NCI-H187 (cell line): ENCODE results near the gene H2AZ1.

Source experiments
- DNase-seq, 2 experiments: peaks; one replicate each; lab custom pipeline; 2025; lab: John Stamatoyannopoulos, UW

H2AZ1 gene

DNA sequence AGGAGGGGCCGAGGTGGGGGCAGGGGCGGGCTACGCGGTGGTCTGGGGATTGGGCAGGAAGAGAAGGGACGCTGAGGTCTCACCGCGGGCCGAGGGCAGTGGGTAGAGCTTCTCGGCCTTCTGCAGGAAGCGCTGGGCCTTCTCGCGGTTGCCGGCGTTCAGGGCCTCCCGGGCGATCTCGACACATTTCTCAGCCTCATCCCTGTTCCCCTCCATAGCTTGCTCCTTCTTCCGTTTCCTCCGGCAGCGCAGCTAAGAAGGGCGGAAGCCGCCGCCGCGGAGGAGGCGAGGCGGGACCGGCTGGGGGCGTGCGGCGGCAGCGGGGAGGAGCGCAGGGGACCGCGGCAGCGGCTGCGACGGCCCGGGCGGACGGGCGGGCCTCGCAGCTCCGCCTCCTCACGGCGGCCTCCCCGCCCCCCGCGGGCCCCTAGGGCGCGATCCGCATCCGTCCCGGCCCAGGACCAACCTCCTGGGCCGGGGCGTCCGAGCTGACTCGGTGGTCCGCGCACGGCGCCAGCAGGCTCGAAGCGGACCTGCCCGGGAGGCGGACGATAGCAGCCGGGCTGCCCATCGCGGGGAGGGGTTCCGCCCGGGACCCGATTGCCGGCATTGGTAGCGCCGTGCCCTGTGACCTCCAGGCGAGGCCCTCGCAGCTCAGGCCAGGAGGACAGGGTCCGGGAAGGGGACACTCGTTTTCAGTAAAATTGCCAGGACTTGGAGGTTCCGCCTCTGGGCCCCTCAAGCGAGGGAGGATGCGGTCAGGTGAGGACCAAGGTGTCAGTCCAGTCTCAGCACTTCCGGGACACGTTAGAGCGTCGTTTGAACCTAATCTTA lies 3.5 kb downstream of the H2AZ1 start, which contains the start of gene DNAJB14:
Gene DNAJB14 (minus strand): TSS at position 263 of the 834 bp plus-strand sequence. CDS start 47 bp downstream, at position 216.
- peak in 1 of 2 experiments; percentile 28 for DNase-seq

DNA sequence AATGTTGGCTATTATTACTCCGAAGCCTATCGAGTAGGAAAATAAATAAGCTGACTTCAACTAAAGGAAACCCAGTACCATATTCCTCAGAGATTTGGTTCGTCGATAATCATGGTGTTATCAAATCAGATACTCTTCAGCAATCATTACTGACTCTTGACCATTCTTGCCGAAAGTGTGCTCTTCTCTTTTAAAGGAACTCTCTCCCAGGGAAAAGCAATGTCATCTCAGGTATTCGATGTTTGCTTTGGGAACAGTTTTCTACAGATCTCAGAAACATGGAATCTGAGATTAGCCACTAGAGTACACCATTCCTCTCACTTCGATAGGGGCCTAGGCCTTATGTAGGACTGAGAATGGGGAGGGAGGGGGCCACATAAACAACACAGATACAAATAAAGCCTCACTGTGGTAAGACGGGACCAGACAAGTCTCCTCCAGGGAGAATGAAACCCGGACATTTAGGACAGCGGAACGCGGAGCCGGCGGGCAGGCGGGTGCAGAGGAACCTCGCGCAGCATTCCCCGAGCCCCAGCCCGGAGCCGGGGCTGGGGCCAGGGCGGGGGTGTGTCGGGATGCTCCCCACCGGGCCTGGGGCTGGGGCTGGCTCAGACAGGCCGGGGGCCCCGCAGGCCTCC lies 4.2 kb downstream of the H2AZ1 start:
- DNase-seq: no peak

DNA sequence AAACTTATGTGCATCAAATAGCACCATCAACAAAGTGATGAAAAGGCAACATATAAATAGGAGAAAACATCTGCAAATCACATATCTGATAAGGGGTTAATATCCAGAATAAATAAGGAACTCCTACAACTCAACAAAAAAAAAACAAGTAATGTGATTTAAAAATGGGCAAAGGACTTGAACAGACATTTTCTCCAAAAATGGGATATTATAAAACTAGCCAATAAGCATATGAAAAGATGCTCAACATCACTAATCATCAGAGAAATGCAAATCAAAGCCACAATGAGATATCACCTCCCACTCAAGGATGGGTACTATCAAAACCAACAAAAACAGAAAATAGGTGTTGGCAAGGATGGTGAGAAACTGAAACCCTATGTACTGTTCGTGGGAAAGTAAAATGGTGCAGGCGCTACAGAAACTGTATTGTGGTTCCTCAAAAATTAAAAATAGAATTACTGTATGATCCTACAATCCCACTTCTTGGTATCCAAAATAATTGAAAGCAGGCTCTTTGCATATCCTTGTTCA lies 6.1 kb downstream of the H2AZ1 start:
- no peak for DNase-seq

- no peak for DNase-seq
These were observed 11.8 kb downstream of the H2AZ1 start for GRCh38 chr4:99938243-99938753.

- no peak for DNase-seq
These were observed 15.2 kb downstream of the H2AZ1 start for GRCh38 chr4:99934891-99935290.

DNA sequence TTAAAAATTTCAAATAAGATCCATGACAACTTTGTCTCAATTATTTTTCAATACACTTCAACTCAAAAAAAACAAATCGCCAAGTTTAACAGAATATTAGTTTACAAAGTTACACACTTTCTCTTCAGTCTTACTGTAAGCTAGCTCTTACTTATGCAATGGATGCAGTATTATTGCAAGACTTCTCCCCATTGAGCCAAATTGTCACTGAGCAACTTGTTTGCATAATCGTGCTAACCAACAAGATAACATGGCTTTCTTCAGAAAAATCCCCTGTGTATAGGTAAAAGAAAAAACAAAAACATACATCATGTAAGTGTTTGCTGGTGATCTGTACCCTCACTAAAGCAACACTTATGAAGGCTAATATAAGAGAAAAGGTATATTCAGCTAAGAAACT lies 22.5 kb downstream of the H2AZ1 start:
- no peak for DNase-seq

DNA sequence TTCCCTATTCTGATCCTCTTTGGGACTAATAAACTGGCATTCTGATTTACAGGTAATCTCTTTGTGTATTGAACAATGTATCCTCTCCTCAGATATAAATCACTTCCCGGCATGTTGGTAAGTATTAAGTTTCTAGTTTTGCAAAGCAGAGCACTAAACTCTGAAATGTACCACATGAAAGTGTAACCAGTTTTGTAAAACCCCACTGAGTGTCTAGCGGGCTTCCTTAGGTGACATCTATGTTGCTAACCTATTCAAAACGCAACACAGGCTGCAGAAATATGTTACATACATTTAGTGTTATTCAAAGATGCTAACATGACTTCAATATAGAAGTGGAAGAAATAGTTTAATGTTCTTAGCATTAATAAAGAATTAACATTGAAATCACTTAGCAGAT lies 28.9 kb downstream of the H2AZ1 start:
- DNase-seq: no peak

GRCh38 chr4:99918656-99919055 lies 31.4 kb downstream of the H2AZ1 start:
- DNase-seq: no peak

DNA sequence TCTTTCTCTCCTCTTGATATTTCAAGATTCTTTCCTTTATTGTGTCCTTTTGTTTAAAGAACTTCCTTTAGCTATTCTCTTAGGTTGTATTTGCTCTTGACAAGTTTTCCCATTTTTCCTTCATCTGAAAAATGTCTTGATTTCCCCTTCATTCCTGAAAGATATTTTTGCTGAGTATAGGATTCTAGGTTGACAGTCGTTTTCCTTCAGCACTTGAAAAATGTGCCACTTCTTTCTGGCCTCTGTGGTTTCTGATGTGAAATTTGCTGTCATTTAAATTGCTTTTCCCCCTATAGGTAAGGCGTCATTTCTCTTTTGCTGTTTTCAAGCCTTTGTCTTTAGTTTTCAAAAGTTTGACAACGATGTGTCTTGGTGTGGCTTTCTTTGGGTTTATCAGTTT lies 32.5 kb downstream of the H2AZ1 start:
- DNase-seq: no peak

DNA sequence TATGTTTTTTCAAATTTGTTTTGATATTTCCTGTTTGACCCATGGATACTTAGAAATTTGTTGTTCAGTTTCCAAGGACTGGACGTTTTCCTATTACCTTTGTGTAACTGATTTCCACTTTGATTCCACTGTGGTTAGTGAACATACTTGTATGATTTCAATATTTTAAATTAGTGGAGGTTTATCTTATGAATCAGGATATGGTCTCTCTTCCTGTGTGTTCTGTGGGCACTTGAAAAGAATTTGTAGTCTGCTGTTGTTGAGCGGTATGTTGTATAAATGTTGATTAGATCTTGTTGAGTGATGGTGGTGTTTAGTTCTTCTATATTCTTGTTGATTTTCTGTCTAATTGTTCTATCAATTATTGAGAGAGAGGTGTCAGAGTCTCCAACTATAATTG lies 34.6 kb downstream of the H2AZ1 start:
- no peak for DNase-seq
